Measurements from ENCODE around the gene TMPRSS5.
"Not testable (repeated sequence)": the region's sequence is repeated elsewhere in the genome, so short reads cannot be mapped to it uniquely, and the experiment has no call there.

The TMPRSS5 gene

DNA sequence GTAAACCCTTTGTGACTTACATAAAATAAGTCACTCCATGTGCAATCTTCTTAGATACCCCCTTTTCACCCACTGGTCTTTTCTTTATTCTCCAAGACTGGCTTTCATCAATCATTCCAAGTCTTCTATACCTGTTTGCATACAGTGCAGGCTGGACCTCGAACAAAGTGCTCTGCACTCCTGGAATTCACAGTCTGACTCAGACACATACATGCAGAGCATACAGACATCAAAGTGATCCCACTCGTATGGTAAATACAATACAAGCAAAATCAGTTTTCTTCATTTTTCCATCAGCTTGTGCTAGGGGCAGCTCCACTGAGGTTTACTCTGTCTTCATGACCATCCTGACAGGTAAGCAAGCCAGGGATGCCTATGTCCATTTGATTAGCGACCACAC is 16.8 kb upstream of the TMPRSS5 start:
- H3K27me3 ChIP-seq, result no peaks in the 10 kb centered on the region
- no peaks in the 10 kb centered on the region for H3K4me1 ChIP-seq
- H3K27ac ChIP-seq, result no peak overlapping the region
- TF ChIP-seq, protein P1, sequence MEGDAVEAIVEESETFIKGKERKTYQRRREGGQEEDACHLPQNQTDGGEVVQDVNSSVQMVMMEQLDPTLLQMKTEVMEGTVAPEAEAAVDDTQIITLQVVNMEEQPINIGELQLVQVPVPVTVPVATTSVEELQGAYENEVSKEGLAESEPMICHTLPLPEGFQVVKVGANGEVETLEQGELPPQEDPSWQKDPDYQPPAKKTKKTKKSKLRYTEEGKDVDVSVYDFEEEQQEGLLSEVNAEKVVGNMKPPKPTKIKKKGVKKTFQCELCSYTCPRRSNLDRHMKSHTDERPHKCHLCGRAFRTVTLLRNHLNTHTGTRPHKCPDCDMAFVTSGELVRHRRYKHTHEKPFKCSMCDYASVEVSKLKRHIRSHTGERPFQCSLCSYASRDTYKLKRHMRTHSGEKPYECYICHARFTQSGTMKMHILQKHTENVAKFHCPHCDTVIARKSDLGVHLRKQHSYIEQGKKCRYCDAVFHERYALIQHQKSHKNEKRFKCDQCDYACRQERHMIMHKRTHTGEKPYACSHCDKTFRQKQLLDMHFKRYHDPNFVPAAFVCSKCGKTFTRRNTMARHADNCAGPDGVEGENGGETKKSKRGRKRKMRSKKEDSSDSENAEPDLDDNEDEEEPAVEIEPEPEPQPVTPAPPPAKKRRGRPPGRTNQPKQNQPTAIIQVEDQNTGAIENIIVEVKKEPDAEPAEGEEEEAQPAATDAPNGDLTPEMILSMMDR (IDR thresholded peaks at IDR 0.05), result no peak
- no peak overlapping the region for H3K4me3 ChIP-seq
- H3K9me3 ChIP-seq, result peaks cover 0 to under 1% (median 0%) of the 10 kb centered on the region in 3 donors
- no peak for DNase-seq
- peaks cover 0 to 16% (median 0%) of the 10 kb centered on the region in 3 donors for H3K36me3 ChIP-seq
- intact Hi-C loops (cut with DNase I; ENCODE audit: low total_unique reads), result no loop called here

DNA sequence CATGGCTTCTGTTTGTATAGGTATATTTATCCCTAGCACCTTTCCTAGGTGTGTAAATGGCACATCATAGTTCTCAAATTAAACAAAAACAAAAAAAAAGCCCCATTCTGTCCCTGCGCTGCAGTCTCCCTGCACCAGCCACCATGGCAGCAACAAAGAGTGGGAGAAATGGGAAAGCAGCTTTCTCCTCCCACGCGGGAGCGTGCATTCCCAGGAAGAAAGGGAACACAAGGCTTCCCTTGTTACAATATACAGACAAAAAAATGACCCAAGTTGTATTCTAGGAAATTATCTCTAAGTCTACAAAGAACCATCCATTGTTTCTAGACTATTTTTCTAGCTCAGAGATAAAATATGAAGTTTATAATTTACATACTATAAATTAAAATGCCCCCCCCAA is 16.1 kb upstream of the TMPRSS5 start:
- no peak overlapping the region for H3K4me3 ChIP-seq
- no peaks in the 10 kb centered on the region for H3K27me3 ChIP-seq
- H3K4me1 ChIP-seq, result no peaks in the 10 kb centered on the region
- TF ChIP-seq, protein P1 (IDR thresholded peaks at IDR 0.05), result no peak
- no peak overlapping the region for H3K27ac ChIP-seq
- intact Hi-C loops (cut with DNase I; ENCODE audit: low total_unique reads), result no loop called here
- H3K9me3 ChIP-seq, result peaks cover 0 to 5% (median 0%) of the 10 kb centered on the region in 3 donors
- H3K36me3 ChIP-seq, result peaks cover 0 to 16% (median 0%) of the 10 kb centered on the region in 3 donors
- no peak for DNase-seq

DNA sequence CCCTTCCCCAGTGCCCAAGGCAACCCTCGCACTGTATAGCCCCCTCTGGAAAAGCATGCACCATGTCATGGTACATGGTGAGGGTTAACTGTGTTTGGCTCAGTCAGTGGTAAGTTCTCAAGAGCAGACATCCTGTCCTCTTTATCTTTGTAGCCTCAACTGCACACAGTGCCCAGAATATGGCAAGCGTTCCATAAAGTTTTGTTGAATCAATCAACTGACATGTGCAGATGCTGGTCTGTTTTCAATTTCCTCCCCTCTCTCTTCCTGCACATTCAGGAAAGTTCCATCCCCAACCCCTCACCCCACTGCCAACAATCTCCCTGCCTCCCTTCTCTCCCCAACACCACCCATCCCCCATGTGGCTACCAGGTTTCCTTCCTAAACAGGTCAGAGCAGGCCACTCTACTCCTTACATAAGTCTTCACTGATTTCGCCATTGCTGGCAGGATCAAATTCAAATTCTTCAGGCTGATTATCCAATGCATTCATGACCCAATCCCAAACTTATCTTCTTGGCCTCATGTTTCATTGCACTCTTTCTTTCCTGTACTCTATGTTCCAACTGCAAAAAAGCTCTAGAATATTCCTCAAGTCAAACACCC is 15.5 kb upstream of the TMPRSS5 start:
- no peak overlapping the region for H3K4me3 ChIP-seq
- H3K27me3 ChIP-seq, result no peaks in the 10 kb centered on the region
- TF ChIP-seq, protein P1 (IDR thresholded peaks at IDR 0.05), result no peak
- H3K27ac ChIP-seq, result no peak overlapping the region
- H3K9me3 ChIP-seq, result peaks cover 0 to 5% (median 0%) of the 10 kb centered on the region in 3 donors
- no peak for DNase-seq
- intact Hi-C loops (cut with DNase I; ENCODE audit: low total_unique reads), result no loop called here
- peaks cover 0 to 16% (median under 1%) of the 10 kb centered on the region in 3 donors for H3K36me3 ChIP-seq
- H3K4me1 ChIP-seq, result no peaks in the 10 kb centered on the region

DNA sequence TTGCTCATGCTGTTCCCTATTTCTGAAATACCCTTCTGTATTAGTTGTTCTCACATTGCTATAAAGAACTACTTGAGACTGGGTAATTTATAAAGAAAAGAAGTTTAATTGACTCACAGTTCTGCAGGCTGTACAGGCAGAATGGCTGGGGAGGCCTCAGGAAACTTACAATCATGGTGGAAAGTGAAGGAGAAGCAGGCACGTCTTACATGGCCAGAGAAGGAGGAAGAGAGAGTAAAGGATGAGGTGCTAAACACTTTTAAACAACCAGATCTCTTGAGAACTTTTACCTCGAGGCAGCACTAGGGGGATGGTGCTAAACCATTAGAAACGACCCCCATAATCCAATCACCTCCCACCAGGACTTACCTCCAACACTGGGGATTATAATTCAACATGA is 14.4 kb upstream of the TMPRSS5 start:
- H3K27me3 ChIP-seq; H3K9me3 ChIP-seq; H3K4me1 ChIP-seq; H3K4me3 ChIP-seq; intact Hi-C loops (cut with DNase I; ENCODE audit: low total_unique reads); DNase-seq; H3K27ac ChIP-seq: not testable (repeated sequence)
- H3K36me3 ChIP-seq, result peaks cover 0 to 16% (median 12%) of the 10 kb centered on the region in 3 donors

DNA sequence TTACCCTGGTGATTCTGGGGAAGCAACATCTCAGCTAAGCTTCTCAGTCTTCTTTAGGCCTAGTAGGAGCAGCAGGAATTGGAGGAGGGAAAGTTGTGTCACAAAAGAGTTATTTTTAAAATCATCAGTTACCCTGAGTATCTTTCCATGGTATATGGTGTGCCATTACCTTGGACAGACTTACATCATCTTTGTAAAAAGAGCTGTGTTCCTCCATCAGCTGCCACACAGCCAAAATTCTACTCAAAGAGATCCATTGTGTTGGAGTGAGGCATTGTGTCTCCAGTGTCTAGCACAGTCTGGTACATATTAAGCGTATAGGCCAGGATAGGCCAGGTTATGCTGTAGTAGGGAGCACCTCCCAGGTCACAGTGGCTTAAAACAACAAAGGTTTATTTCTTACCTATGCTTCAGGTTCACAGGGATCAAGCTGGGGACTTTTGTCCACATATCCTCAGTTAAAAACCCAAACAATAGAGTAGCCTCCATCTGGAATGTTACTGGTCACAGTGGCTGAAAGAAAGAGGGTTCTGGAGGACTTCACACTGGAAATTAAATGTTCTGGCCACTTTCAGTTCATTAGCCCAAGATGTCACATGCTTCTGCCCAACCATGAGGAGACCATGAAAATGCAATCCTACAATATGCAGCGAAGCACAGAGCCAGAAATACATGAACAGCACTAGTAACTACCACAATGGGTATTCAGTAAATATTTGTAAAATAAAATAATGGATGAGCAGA is 9.9 kb upstream of the TMPRSS5 start:
- H3K9me3 ChIP-seq, result peaks cover 0 to 14% (median 0%) of the 10 kb centered on the region in 3 donors
- intact Hi-C loops (cut with DNase I; ENCODE audit: low total_unique reads), result no loop called here
- TF ChIP-seq, protein P1 (IDR thresholded peaks at IDR 0.05), result no peak
- H3K4me1 ChIP-seq, result no peaks in the 10 kb centered on the region
- no peak for DNase-seq
- H3K36me3 ChIP-seq, result peaks cover 0 to 23% (median 16%) of the 10 kb centered on the region in 3 donors
- H3K4me3 ChIP-seq, result no peak overlapping the region
- H3K27ac ChIP-seq, result no peak overlapping the region
- no peaks in the 10 kb centered on the region for H3K27me3 ChIP-seq

DNA sequence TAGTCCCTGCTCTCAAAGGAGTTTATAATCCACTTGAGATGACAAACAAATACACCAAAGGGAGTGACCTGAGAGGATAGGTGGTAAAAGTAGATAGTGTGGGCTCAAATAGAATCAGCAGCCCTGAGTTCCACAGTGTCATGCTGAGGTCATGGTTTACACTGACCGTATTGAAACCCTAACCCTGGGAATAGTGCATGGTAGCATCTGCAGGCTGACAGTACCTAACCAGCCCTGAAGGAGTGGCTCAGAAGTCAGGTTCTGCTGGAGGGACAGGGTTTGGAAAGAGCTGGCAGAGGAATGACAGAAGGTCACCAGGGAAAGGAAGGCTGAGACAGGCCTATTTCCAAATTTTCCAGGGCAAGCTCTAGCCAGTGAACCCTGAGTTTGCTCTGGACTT is 9.2 kb upstream of the TMPRSS5 start:
- H3K9me3 ChIP-seq, result peaks cover 0 to 16% (median 0%) of the 10 kb centered on the region in 3 donors
- no peak for DNase-seq
- no peak overlapping the region for H3K27ac ChIP-seq
- no peak overlapping the region for H3K4me3 ChIP-seq
- H3K27me3 ChIP-seq, result no peaks in the 10 kb centered on the region
- TF ChIP-seq, protein P1 (IDR thresholded peaks at IDR 0.05), result no peak
- intact Hi-C loops (cut with DNase I; ENCODE audit: low total_unique reads), result no loop called here
- peaks cover 0 to 23% (median 12%) of the 10 kb centered on the region in 3 donors for H3K36me3 ChIP-seq
- no peaks in the 10 kb centered on the region for H3K4me1 ChIP-seq

Data from tibial artery (tissue), 4 donors.